ENCODE results near the gene KLHL6. TPM values are rescaled to one million over a fixed set of nuclear protein-coding genes. Genes with fewer than 3 reads are reported as not detected.
"Not testable (repeated sequence)": the region's sequence is repeated elsewhere in the genome, so short reads cannot be mapped to it uniquely, and the experiment has no call there.

KLHL6 gene
- polyA plus RNA-seq, 3 donors = 0.44 to 1.3 (median 1.2) TPM

DNA sequence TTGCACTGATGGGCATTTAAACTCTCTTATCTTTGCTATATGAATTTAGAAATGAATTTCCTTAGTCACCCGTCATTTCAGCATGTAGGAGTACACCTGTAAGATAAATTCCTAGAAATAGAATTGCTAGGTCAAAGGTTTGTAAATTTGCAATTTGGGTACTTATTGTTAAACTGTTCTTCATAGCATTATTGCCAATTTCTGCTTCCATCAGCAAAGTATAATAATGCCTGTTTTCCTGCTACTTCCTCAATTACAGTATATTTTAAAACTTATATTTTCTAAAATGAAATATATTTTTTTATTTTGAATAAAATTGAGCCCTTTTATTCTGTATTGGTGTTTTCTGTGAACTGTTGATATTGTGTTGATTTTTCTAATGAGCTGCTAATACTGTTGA lies 110.8 kb downstream of the KLHL6 start:
- 89 to 93% (median 92%) methylated on average over 1 of the region's 1 CpG for WGBS, 3 donors
- no peak overlapping the region for H3K27ac ChIP-seq (ENCODE audit: low read depth, low read length)

- WGBS, 3 donors = 82 to 91% (median 84%) methylated on average over 10 of the region's 10 CpGs
- no peak overlapping the region for H3K27ac ChIP-seq (ENCODE audit: low read depth, low read length)
Measured at GRCh38 chr3:183443395-183444385, 111.8 kb downstream of the KLHL6 start.

DNA sequence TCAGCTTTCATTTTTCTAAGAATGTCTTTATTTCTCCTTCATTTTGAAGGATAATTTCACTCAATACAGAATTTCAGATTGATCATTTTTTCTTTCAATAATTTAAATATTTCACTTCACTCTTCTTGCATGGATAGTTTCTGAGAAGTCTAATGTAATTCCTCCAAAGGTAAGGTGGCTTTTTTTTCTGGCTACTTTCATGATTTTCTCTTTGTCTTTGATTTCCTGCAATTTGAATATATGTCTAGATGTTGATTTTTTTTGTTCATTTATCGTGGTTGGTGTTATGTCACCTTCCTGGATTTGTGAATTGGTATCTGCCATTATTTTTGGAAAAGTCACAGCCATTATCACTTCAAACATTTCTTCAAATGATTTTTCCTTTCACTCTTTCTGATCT lies 112.5 kb downstream of the KLHL6 start:
- no peak overlapping the region for H3K27ac ChIP-seq (ENCODE audit: low read depth, low read length)
- 78 to 90% (median 79%) methylated on average over 1 of the region's 1 CpG for WGBS, 3 donors

DNA sequence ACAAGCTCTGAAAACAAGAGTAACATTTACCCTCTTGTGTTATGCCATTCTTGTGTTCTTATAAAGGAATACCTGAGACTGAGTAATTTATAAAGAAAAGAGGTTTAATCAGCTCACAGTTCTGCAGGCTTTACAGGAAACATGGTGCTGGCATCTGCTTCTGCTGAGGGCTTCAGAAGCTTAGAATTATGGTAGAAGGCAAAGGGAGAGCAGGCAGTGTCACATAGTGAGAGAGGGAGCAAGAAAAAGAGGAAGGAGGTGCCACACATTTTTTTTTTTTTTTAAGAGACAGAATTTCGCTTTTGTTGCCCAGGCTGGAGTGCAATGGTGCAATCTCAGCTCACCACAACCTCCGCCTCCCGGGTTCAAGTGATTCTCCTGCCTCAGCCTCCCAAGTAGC lies 115.0 kb downstream of the KLHL6 start:
- H3K27ac ChIP-seq (ENCODE audit: low read depth, low read length) = not testable (repeated sequence)
- 68 to 94% (median 75%) methylated on average over 1 to 3 of the region's 3 CpGs for WGBS, 3 donors

DNA sequence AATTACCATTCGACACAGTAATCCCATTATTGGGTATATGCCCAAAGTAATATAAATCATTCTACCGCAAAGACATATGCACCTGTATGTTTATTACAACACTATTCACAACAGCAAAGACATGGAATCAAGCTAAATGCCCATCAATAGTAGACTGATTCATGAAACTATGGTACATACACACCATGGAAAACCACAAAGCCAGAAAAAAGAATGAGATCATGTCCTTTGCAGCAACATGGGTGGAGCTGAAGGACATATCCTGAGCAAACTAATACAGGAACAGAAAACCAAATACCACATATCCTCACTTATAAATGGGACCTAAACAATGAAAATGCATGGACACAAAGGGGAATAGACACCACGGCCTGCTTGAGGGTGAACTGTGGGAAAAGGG lies 116.0 kb downstream of the KLHL6 start:
- H3K27ac ChIP-seq (ENCODE audit: low read depth, low read length) = no peak overlapping the region
- WGBS, 3 donors = 84 to 93% (median 88%) methylated on average over 3 of the region's 3 CpGs

GRCh38 chr3:183438735-183439134 lies 116.8 kb downstream of the KLHL6 start:
- 73 to 98% (median 83%) methylated on average over 1 of the region's 1 CpG for WGBS, 3 donors
- H3K27ac ChIP-seq (ENCODE audit: low read depth, low read length) = no peak overlapping the region

- no peak overlapping the region for H3K27ac ChIP-seq (ENCODE audit: low read depth, low read length)
- 78 to 93% (median 90%) methylated on average over 6 of the region's 6 CpGs for WGBS, 3 donors
Measured at GRCh38 chr3:183437666-183438564, 117.6 kb downstream of the KLHL6 start.

Other genes starting within 250 kb of the KLHL6 start
- gene MCF2L2, start 127.1 kb downstream of the KLHL6 start, polyA plus RNA-seq = under 1 TPM; 0.06 to 0.22 (median 0.12) TPM
- gene KLHL24, start 79.9 kb upstream of the KLHL6 start, polyA plus RNA-seq = 10 to 100 TPM; 10.1 to 15.6 (median 10.8) TPM
- 1 to 10 TPM; 4.8 to 5.4 (median 5.0) TPM for gene YEATS2, start 142.1 kb upstream of the KLHL6 start, polyA plus RNA-seq